Activated naive CD8-positive, alpha-beta T cell treated with anti-CD3 and anti-CD28 coated beads, Interleukin-2, amount 10 ng/mL, durations not matched to agents 7 days and 5 days (primary cell): Measurements from ENCODE around the gene OR10K1. TPM values are rescaled to one million over a fixed set of nuclear protein-coding genes. Genes with fewer than 3 reads are reported as not detected.
"Not testable (repeated sequence)": the region's sequence is repeated elsewhere in the genome, so short reads cannot be mapped to it uniquely, and the experiment has no call there.

ENCODE experiments used
- ATAC-seq: fragments of 150-1000 bp; cut with Tn5 transposase; one replicate; pipeline ENCODE4 v1.10.0; 2021; ENCODE audit warnings: low read depth, moderate library complexity
- POLR2A ChIA-PET: fragments of 350-600 bp; sonication (Branson Sonifier 250); formaldehyde crosslinking; loops from one replicate; lab custom pipeline; 2021; ENCODE audit warnings: antibody characterized with exemption; lab: Charles Lee
- DNase-seq: peaks from one replicate; pipeline ENCODE4 v3.0.0; 2021
- H3K27ac Mint-ChIP-seq: one replicate; pipeline ENCODE4 v1.8.0; 2022; ENCODE audit warnings: mild to moderate bottlenecking, mixed read lengths
- H3K27me3 Mint-ChIP-seq: one replicate; pipeline ENCODE4 v1.8.0; 2022; ENCODE audit warnings: mild to moderate bottlenecking, moderate library complexity, mixed read lengths
- H3K36me3 Mint-ChIP-seq: one replicate; pipeline ENCODE4 v1.8.0; 2021; ENCODE audit warnings: mild to moderate bottlenecking, mixed read lengths
- H3K4me1 Mint-ChIP-seq: one replicate; pipeline ENCODE4 v1.8.0; 2021; ENCODE audit warnings: mixed read lengths
- H3K4me3 Mint-ChIP-seq: one replicate; pipeline ENCODE4 v1.8.0; 2022; ENCODE audit warnings: mild to moderate bottlenecking, moderate library complexity, mixed read lengths
- H3K9me3 Mint-ChIP-seq: one replicate; pipeline ENCODE4 v1.8.0; 2021; ENCODE audit warnings: mixed read lengths
- total RNA-seq, 2 experiments: library from RNA; stranded (reverse); gene quantifications; one replicate each; pipeline ENCODE4 v1.2.3, GENCODE V29; 2021

The OR10K1 gene
- not detected for total RNA-seq

DNA sequence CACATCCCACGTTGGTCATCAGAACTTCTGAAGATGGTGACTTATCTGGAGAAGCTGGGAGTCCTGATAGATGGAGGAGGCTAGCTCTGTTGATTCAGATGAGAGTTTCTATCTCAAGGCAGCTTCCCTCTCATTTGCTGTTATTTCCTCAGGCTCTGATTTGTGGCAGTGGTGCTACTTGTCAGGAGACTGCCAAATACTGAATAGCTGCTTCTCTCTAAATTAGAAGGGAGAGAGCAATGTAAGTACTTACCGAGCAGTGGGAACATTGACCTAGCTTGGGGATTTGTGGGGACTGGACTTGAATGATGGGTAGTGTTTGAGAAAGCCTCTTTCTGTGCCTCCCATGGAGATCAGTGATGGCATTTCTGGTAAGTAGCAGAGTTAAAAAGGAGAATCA is at the start of gene OR10K1:
Gene OR10K1, plus strand, starts transcription at position 301 of the 400 bp plus-strand sequence. CDS start 3,728 bp downstream, outside the sequence.
- ATAC-seq = no peak

DNA sequence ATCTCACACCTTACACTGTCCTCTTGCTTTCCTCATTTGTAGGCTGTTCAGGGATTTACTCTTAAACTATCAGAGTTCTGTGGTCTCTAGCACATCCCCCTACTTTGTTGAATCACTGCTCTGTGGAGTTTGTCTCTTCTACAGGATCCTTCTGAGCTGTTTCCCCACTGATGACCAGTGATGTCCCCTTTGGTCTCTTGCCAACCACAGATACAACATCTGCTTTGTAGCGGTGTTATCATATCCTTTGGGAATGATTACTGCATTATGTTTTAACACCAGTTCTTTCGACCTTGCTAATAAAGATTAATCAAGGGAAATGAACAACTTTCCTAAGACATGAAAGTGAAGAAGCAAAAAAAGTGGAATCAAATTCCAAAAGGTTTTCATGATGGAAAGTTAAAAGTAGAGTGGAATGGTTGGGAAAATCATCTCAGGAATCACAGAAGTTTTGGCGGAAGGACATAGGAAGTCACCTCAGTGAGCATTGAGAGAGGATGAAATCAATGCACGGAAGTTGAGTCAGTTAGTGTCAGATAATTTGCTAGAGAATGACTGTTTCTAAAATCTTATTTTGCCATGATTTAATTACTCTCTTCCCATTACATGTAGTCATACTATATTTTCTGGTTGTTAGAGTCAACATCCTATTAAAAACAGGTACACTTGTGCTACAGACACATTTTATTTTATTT is 46.8 kb upstream of the OR10K1 start:
- Mint-ChIP-seq H3K36me3 (no peaks in the 10 kb centered on the region), H3K4me1 (no peaks in the 10 kb centered on the region), H3K27me3 (peaks cover 6% of the 10 kb centered on the region), H3K4me3 (no peak overlapping the region), H3K9me3 (no peaks in the 10 kb centered on the region), H3K27ac (no peak overlapping the region)
- POLR2A ChIA-PET = no interaction called here
- ATAC-seq = no peak
- no peak for DNase-seq

More for the DNA sequence above, at the start of gene OR10K1:
- no peak for DNase-seq
- POLR2A ChIA-PET = no interaction called here
- H3K36me3 Mint-ChIP-seq = no peaks in the 10 kb centered on the region
- no peaks in the 10 kb centered on the region for H3K4me1 Mint-ChIP-seq
- no peaks in the 10 kb centered on the region for H3K9me3 Mint-ChIP-seq
- H3K4me3 Mint-ChIP-seq = no peak within 1 kb of the TSS
- H3K27ac Mint-ChIP-seq = no peak within 1 kb of the TSS
- H3K27me3 Mint-ChIP-seq = no peaks in the 10 kb centered on the region

GRCh38 chr1:158417586-158417985 is 44.0 kb upstream of the OR10K1 start:
- Mint-ChIP-seq H3K27me3 (peaks cover 9% of the 10 kb centered on the region), H3K4me1 (no peaks in the 10 kb centered on the region), H3K27ac (no peak overlapping the region), H3K4me3 (no peak overlapping the region), H3K36me3 (no peaks in the 10 kb centered on the region), H3K9me3 (no peaks in the 10 kb centered on the region)
- ATAC-seq (no peak), DNase-seq (no peak)
- POLR2A ChIA-PET = no interaction called here

GRCh38 chr1:158422212-158422611 is 39.4 kb upstream of the OR10K1 start:
- no peak overlapping the region for H3K4me3 Mint-ChIP-seq
- H3K9me3 Mint-ChIP-seq = no peaks in the 10 kb centered on the region
- no peak overlapping the region for H3K27ac Mint-ChIP-seq
- no peaks in the 10 kb centered on the region for H3K36me3 Mint-ChIP-seq
- no peak for DNase-seq
- no peak for ATAC-seq
- peaks cover 5% of the 10 kb centered on the region for H3K27me3 Mint-ChIP-seq
- POLR2A ChIA-PET = no interaction called here
- no peaks in the 10 kb centered on the region for H3K4me1 Mint-ChIP-seq

DNA sequence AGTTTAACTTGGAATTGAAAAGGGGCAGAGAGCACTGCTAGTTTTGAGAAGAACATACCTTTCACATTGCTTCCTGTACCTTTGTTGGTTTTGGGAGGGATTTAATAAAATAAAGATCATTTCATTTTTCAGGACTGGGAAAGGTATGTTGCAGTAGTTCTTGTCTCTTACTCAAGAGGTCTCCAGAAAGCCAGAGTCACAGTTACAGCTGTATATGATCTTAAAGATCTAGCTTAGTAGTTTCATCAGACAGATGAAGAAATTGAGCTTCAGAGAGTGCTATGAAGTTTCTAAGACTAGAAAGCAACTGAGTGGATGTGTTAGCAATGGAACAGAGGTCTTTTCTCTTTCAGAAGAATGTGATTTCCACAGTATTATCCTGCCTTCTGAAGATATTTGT is 36.6 kb upstream of the OR10K1 start:
- no peaks in the 10 kb centered on the region for H3K36me3 Mint-ChIP-seq
- H3K4me1 Mint-ChIP-seq = no peaks in the 10 kb centered on the region
- no peaks in the 10 kb centered on the region for H3K9me3 Mint-ChIP-seq
- no peak for DNase-seq
- no peak overlapping the region for H3K4me3 Mint-ChIP-seq
- no peak overlapping the region for H3K27ac Mint-ChIP-seq
- ATAC-seq = no peak
- H3K27me3 Mint-ChIP-seq = peaks cover 7% of the 10 kb centered on the region
- POLR2A ChIA-PET = no interaction called here

DNA sequence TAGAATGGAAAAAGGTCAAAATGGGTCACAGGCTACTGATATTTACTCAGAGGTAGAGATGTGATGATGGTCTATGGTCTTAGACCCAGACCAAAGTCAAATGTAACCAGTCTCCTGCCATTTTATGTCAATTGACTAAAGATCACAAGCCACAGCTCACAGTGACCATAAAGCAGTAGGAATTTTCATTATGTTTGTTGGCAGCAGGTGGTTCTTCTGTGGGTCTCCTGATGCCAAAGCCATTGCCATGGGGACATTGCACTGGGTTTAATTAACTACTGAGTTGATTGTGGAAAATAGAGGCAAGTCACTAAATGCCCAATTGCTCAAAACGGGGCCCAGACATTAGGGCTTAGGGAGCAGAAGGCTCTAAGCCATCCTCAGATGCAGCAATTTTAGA is 35.5 kb upstream of the OR10K1 start, which contains the start of gene OR10K2:
Gene OR10K2, minus strand, starts transcription at position 101 of the 400 bp plus-strand sequence. CDS start 5,371 bp downstream, outside the sequence.
- H3K9me3 Mint-ChIP-seq = peaks cover 2% of the 10 kb centered on the region
- H3K4me3 Mint-ChIP-seq = no peak within 1 kb of the TSS
- DNase-seq (no peak), ATAC-seq (no peak)
- POLR2A ChIA-PET = no interaction called here
- peaks cover 6% of the 10 kb centered on the region for H3K27me3 Mint-ChIP-seq
- H3K27ac Mint-ChIP-seq = no peak within 1 kb of the TSS
- no peaks in the 10 kb centered on the region for H3K36me3 Mint-ChIP-seq
- no peaks in the 10 kb centered on the region for H3K4me1 Mint-ChIP-seq

- H3K4me3 Mint-ChIP-seq, H3K4me1 Mint-ChIP-seq, ATAC-seq, POLR2A ChIA-PET, DNase-seq, H3K27ac Mint-ChIP-seq, H3K27me3 Mint-ChIP-seq, H3K36me3 Mint-ChIP-seq, H3K9me3 Mint-ChIP-seq: not testable (repeated sequence)
Observed at GRCh38 chr1:158430163-158430562, 31.5 kb upstream of the OR10K1 start.

- POLR2A ChIA-PET = no interaction called here
- Mint-ChIP-seq H3K9me3 (peaks cover 3% of the 10 kb centered on the region), H3K4me1 (no peaks in the 10 kb centered on the region), H3K27ac (no peak overlapping the region), H3K36me3 (no peaks in the 10 kb centered on the region), H3K4me3 (no peak overlapping the region), H3K27me3 (peaks cover 9% of the 10 kb centered on the region)
- DNase-seq = no peak
- no peak for ATAC-seq
Observed at GRCh38 chr1:158434741-158435140, 26.9 kb upstream of the OR10K1 start.

- H3K27ac Mint-ChIP-seq = no peak overlapping the region
- POLR2A ChIA-PET = no interaction called here
- no peaks in the 10 kb centered on the region for H3K27me3 Mint-ChIP-seq
- H3K9me3 Mint-ChIP-seq = no peaks in the 10 kb centered on the region
- no peaks in the 10 kb centered on the region for H3K4me1 Mint-ChIP-seq
- H3K36me3 Mint-ChIP-seq = no peaks in the 10 kb centered on the region
- H3K4me3 Mint-ChIP-seq = no peak overlapping the region
- DNase-seq (no peak), ATAC-seq (no peak)
Observed at GRCh38 chr1:158445376-158445775, 16.3 kb upstream of the OR10K1 start.

- H3K4me1 Mint-ChIP-seq = no peaks in the 10 kb centered on the region
Observed at GRCh38 chr1:158454537-158454936, 7.1 kb upstream of the OR10K1 start.

GRCh38 chr1:158457246-158457645 is 4.4 kb upstream of the OR10K1 start:
- DNase-seq = no peak
- H3K4me1 Mint-ChIP-seq = no peaks in the 10 kb centered on the region
- H3K9me3 Mint-ChIP-seq = peaks cover 1% of the 10 kb centered on the region
- no peaks in the 10 kb centered on the region for H3K36me3 Mint-ChIP-seq
- H3K27ac Mint-ChIP-seq = no peak overlapping the region
- POLR2A ChIA-PET = no interaction called here
- no peak overlapping the region for H3K4me3 Mint-ChIP-seq
- no peaks in the 10 kb centered on the region for H3K27me3 Mint-ChIP-seq
- ATAC-seq = no peak

More at GRCh38 chr1:158454537-158454936, 7.1 kb upstream of the OR10K1 start:
- Mint-ChIP-seq H3K27me3 (no peaks in the 10 kb centered on the region), H3K9me3 (peaks cover 1% of the 10 kb centered on the region), H3K4me3 (no peak overlapping the region), H3K36me3 (no peaks in the 10 kb centered on the region), H3K27ac (no peak overlapping the region)
- ATAC-seq (no peak), DNase-seq (no peak)
- POLR2A ChIA-PET = no interaction called here

DNA sequence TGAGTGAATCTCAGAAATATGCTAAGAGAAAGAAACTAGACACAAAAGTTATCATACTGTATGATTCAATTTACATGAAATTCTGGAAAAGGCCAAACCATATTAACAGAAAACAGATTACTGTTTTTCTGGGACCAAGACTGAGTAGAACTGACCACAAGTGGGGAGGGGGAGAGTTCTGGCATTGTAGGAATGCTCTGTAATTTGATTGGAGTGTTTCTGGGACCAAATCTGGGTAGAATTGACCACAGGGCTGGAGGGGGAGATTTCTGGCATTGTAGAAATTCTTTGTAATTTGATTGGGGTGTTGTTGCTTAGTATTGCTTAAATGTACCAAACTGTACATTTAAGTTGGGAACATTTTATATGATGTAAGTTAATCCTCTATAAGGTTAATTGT is 3.4 kb upstream of the OR10K1 start:
- Mint-ChIP-seq H3K4me1 (no peaks in the 10 kb centered on the region), H3K9me3 (peaks cover 1% of the 10 kb centered on the region), H3K4me3 (no peak overlapping the region), H3K27ac (no peak overlapping the region), H3K36me3 (no peaks in the 10 kb centered on the region), H3K27me3 (no peaks in the 10 kb centered on the region)
- POLR2A ChIA-PET = no interaction called here
- DNase-seq = no peak
- no peak for ATAC-seq

GRCh38 chr1:158471920-158472319 is 10.3 kb downstream of the OR10K1 start, which contains the start of gene OR10R2:
TSS of gene OR10R2 (plus strand) at chr1:158472220. CDS start at chr1:158472326, 106 bp downstream.
- DNase-seq (no peak), ATAC-seq (no peak)
- Mint-ChIP-seq H3K27me3 (peaks cover 5% of the 10 kb centered on the region), H3K36me3 (no peaks in the 10 kb centered on the region), H3K4me1 (no peaks in the 10 kb centered on the region), H3K4me3 (no peak within 1 kb of the TSS), H3K9me3 (no peaks in the 10 kb centered on the region), H3K27ac (no peak within 1 kb of the TSS)
- POLR2A ChIA-PET = no interaction called here

DNA sequence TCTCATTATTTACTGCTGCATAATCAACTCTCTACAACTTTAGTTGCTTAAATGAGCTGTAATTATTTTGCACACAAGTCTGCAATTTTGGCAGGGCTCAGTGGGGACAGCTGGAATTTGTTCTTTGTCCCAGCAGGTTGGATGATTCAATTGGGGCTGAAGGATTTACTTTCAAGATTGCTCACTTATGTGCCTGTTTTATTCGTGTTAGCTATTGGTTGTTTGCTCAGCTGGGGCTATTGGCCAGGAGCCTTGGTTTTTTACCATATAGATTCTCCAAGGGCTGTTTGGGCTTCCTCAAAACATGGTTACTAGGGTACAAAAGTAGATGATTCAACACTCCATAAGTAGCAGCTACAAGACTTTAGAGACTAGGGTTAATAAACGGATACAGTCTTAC is 23.8 kb downstream of the OR10K1 start:
- no peaks in the 10 kb centered on the region for H3K9me3 Mint-ChIP-seq
- DNase-seq (no peak), ATAC-seq (no peak)
- no peaks in the 10 kb centered on the region for H3K4me1 Mint-ChIP-seq
- H3K36me3 Mint-ChIP-seq = no peaks in the 10 kb centered on the region
- POLR2A ChIA-PET = no interaction called here
- no peak overlapping the region for H3K27ac Mint-ChIP-seq
- H3K4me3 Mint-ChIP-seq = no peak overlapping the region
- peaks cover 2% of the 10 kb centered on the region for H3K27me3 Mint-ChIP-seq
